ENCODE data around the gene TRIM17.

DNA sequence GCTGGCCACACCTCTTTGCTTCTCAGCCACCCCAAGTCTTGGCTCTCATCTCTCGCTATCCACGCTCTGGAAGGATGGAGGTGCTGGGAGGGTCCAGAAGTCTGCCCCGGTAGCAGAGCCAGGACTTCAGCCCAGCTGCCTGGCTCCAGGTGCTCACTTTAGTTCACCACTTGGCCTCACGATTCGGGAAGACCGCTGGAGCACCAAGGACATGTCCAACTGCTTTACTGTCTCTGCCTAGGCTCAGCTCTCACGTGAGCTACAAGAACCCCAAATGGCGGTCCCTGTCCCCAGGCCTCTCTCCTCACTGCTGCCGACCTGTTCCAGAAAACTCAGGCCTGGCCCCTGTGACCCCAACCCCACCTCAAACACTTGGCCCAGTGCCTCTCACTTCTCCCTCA lies 13.4 kb downstream of the TRIM17 start:
- TF ChIP-seq, protein P1, sequence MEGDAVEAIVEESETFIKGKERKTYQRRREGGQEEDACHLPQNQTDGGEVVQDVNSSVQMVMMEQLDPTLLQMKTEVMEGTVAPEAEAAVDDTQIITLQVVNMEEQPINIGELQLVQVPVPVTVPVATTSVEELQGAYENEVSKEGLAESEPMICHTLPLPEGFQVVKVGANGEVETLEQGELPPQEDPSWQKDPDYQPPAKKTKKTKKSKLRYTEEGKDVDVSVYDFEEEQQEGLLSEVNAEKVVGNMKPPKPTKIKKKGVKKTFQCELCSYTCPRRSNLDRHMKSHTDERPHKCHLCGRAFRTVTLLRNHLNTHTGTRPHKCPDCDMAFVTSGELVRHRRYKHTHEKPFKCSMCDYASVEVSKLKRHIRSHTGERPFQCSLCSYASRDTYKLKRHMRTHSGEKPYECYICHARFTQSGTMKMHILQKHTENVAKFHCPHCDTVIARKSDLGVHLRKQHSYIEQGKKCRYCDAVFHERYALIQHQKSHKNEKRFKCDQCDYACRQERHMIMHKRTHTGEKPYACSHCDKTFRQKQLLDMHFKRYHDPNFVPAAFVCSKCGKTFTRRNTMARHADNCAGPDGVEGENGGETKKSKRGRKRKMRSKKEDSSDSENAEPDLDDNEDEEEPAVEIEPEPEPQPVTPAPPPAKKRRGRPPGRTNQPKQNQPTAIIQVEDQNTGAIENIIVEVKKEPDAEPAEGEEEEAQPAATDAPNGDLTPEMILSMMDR (CRISPR knock-in tag; IDR thresholded peaks at IDR 0.05) = no peak
- no peak for TF ChIP-seq NCOR1 (IDR thresholded peaks at IDR 0.05; ENCODE audit: borderline replicate concordance, low read length)
- TF ChIP-seq POLR2AphosphoS5 (IDR thresholded peaks at IDR 0.05; ENCODE audit: low read depth, low read length) = no peak
- TF ChIP-seq, protein P2, sequence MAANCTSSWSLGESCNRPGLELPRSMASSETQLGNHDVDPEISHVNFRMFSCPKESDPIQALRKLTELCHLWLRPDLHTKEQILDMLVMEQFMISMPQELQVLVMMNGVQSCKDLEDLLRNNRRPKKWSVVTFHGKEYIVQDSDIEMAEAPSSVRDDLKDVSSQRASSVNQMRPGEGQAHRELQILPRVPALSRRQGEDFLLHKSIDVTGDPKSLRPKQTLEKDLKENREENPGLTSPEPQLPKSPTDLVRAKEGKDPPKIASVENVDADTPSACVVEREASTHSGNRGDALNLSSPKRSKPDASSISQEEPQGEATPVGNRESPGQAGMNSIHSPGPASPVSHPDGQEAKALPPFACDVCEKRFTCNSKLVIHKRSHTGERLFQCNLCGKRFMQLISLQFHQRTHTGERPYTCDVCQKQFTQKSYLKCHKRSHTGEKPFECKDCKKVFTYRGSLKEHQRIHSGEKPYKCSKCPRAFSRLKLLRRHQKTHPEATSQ (CRISPR knock-in tag; IDR thresholded peaks at IDR 0.05; ENCODE audit: borderline replicate concordance) = no peak
- no peak for TF ChIP-seq ZNF792 (CRISPR knock-in tag; IDR thresholded peaks at IDR 0.05)
- no peak for TF ChIP-seq MAF1 (CRISPR knock-in tag; IDR thresholded peaks at IDR 0.05; ENCODE audit: borderline replicate concordance)
